ENCODE measurements around the gene FBXO17. TPM values are rescaled to one million over a fixed set of nuclear protein-coding genes. Genes with fewer than 3 reads are reported as not detected.
"Not testable (repeated sequence)": the region's sequence is repeated elsewhere in the genome, so short reads cannot be mapped to it uniquely, and the experiment has no call there.

Gene FBXO17
- total RNA-seq, 3 donors from 2014 or later = 14.2 to 67.2 (median 28.5) TPM

- Histone ChIP-seq H3K4me1 (no peaks in the 10 kb centered on the region), H3K4me3 (peak overlapping the region; percentile 56 to 81 (median 68)), H3K36me3 (no peaks in the 10 kb centered on the region), H3K27me3 (no peaks in the 10 kb centered on the region), H3K27ac (peak overlapping the region; percentile 70 to 92), H3K9me3 (no peaks in the 10 kb centered on the region)
- DNase-seq (ENCODE audit: low spot score in 2 of 2) = no peak
- intact Hi-C loops (cut with DNase I; ENCODE audit: low total_unique reads) = no loop called here
- no peak for TF ChIP-seq POLR2A (IDR thresholded peaks at IDR 0.05)
Observed at GRCh38 chr19:38974624-38975213, 823 bp downstream of the FBXO17 start.

DNA sequence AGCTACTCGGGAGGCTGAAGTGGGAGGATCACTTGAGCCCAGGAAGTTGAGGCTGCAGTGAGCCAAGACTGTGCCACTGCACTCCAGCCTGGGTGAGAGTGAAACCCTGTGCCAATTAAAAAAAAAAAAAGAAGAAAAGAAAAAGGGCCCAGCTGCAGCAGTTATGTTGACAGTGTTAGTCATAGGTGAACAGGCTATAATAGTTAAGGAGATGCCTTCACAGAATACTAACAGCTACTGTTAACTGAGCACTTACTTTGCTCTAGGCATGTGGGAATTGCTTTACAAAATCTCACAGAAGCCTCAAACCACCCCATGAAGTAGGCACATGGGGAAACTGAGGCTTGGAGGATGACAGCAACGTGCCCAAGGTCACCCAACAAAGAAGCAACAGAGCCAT lies 3.9 kb downstream of the FBXO17 start:
- Histone ChIP-seq H3K27me3 (no peaks in the 10 kb centered on the region), H3K4me1 (no peaks in the 10 kb centered on the region), H3K4me3 (no peak overlapping the region), H3K36me3 (no peaks in the 10 kb centered on the region), H3K9me3 (no peaks in the 10 kb centered on the region), H3K27ac (no peak overlapping the region)
- no peak for TF ChIP-seq POLR2AphosphoS5 (IDR thresholded peaks at IDR 0.05)
- TF ChIP-seq POLR2A (IDR thresholded peaks at IDR 0.05) = no peak
- TF ChIP-seq CTCF (IDR thresholded peaks at IDR 0.05) = no peak
- DNase-seq (ENCODE audit: low spot score in 2 of 2) = no peak
- intact Hi-C loops (cut with DNase I; ENCODE audit: low total_unique reads) = no loop called here

DNA sequence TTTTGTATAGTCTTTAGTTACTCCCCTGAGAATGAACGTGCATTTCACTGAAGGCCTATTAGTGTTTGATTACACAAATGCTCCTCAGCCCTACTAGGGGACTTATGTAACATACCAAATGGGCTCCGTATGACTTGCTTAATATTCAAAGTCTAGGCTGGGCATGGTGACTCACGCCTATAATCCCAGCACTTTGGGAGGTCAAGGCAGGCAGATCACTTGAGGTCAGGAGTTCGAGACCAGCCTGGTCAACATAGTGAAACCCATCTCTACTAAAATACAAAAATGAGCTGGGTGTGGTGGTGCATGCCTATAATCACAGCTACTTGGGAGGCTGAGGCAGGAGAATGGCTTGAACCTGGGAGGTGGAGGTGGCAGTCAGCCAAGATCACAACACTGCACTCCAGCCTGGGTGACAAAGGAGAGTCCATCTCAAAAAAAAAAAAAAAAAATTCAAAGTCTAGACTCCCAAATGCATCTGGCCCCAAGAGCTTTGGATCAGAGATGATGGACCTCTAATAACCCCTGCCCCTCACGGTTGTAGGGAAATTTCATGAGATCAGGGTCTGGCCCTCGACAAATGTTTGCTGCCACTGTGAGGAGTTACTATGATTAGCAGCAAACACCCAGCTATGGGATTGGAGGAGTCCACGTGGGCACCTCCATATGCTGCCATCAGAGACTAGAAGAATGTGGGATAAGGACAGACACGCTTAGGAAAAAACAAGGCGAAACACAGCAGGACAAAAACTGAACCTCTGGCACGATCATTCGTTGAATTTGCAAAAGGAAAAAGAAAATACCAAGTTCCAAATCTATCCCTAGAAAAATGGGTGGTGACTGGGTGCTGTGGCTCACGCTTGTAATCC lies 4.6 kb downstream of the FBXO17 start:
- no peaks in the 10 kb centered on the region for H3K4me1 ChIP-seq
- H3K36me3 ChIP-seq = no peaks in the 10 kb centered on the region
- no peak overlapping the region for H3K27ac ChIP-seq
- H3K27me3 ChIP-seq = no peaks in the 10 kb centered on the region
- intact Hi-C loops (cut with DNase I; ENCODE audit: low total_unique reads) = no loop called here
- H3K9me3 ChIP-seq = no peaks in the 10 kb centered on the region
- TF ChIP-seq POLR2A (IDR thresholded peaks at IDR 0.05) (no peak), POLR2AphosphoS5 (IDR thresholded peaks at IDR 0.05) (no peak), CTCF (IDR thresholded peaks at IDR 0.05) (no peak)
- no peak for DNase-seq (ENCODE audit: low spot score in 2 of 2)
- no peak overlapping the region for H3K4me3 ChIP-seq

DNA sequence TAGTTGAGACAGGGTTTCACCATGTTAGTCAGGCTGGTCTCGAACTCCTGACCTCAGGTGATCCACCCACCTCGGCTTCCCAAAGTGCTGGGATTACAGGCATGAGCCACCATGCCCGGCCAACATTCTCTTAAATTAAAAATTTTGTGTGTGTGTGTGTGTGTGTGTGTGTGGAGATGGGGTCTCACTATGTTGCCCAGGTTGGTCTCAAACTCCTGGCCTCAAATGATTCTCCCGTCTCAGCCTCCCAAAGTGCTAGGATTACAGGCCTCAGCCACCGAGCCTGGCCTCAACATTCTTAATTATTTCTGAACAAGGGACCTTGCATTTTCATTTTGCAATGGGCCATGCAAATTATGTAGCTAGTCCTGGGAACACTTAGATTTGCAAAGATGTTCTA lies 9.4 kb downstream of the FBXO17 start:
- H3K36me3 ChIP-seq; H3K27me3 ChIP-seq; H3K27ac ChIP-seq; intact Hi-C loops (cut with DNase I; ENCODE audit: low total_unique reads); H3K9me3 ChIP-seq; H3K4me3 ChIP-seq; H3K4me1 ChIP-seq; DNase-seq (ENCODE audit: low spot score in 2 of 2): not testable (repeated sequence)

DNA sequence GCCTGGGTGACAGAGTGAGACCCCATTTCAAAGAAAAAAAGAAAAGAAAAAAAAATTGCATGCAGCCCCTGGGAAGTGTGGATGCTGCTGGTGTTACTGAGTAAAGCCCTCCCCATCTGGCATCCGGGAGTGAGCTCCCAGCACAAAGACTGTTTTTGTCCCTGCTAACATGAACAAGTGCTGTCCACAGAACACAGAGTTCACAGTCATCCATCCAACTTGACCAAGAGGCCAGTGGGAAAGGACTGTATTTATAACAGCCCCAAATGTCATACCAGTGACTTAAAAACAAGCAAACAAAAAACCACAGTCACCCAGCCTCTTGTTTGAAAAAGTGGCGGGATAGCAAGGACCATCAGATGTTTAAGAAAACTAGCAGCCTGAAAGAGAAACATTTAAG lies 10.8 kb downstream of the FBXO17 start:
- Histone ChIP-seq H3K4me3 (no peak overlapping the region), H3K27ac (no peak overlapping the region), H3K36me3 (no peaks in the 10 kb centered on the region), H3K27me3 (no peaks in the 10 kb centered on the region), H3K9me3 (no peaks in the 10 kb centered on the region), H3K4me1 (peaks cover 0 to 6% of the 10 kb centered on the region in 2 donors)
- TF ChIP-seq POLR2A (IDR thresholded peaks at IDR 0.05) (no peak), POLR2AphosphoS5 (IDR thresholded peaks at IDR 0.05) (no peak), CTCF (IDR thresholded peaks at IDR 0.05) (no peak)
- intact Hi-C loops (cut with DNase I; ENCODE audit: low total_unique reads) = no loop called here
- no peak for DNase-seq (ENCODE audit: low spot score in 2 of 2)

DNA sequence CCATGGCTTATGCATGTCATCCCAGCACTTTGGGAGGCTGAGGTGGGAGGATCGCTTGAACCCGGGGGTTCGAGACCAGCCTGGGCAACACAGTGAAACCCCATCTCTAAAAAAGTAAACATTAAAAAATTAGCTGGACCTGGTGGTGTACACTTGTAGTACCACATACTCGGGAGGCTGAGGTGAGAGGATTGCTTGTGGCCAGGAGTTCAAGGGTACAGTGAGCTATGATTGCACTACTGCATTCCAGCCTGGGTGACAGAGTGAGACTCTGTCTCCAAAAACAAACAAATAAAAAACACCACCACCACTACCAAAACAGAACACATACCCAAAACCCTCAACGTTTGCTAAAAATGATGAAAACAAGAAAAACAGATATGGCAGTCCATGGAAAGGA lies 15.9 kb downstream of the FBXO17 start:
- peaks cover 0 to 6% of the 10 kb centered on the region in 2 donors for H3K4me1 ChIP-seq
- no peak overlapping the region for H3K27ac ChIP-seq
- no peaks in the 10 kb centered on the region for H3K9me3 ChIP-seq
- H3K36me3 ChIP-seq = no peaks in the 10 kb centered on the region
- H3K4me3 ChIP-seq = no peak overlapping the region
- TF ChIP-seq POLR2A (IDR thresholded peaks at IDR 0.05) = no peak
- no peak for TF ChIP-seq POLR2AphosphoS5 (IDR thresholded peaks at IDR 0.05)
- TF ChIP-seq CTCF (IDR thresholded peaks at IDR 0.05) = no peak
- intact Hi-C loops (cut with DNase I; ENCODE audit: low total_unique reads) = no loop called here
- no peaks in the 10 kb centered on the region for H3K27me3 ChIP-seq
- DNase-seq (ENCODE audit: low spot score in 2 of 2) = no peak
